Measurements from ENCODE around the gene ZSCAN30. TPM values are rescaled to one million over a fixed set of nuclear protein-coding genes. Genes with fewer than 3 reads are reported as not detected.
"Not testable (repeated sequence)": the region's sequence is repeated elsewhere in the genome, so short reads cannot be mapped to it uniquely, and the experiment has no call there.

ZSCAN30 gene
- total RNA-seq, 2 experiments from 2014 or later: 20.7 to 22.5 TPM

GRCh38 chr18:35236571-35237363 lies 53.3 kb downstream of the ZSCAN30 start:
- Mint-ChIP-seq H3K27ac (no peak overlapping the region), H3K4me1 (ENCODE audit: low read depth) (peaks cover 2% of the 10 kb centered on the region), H3K4me3 (no peak overlapping the region), H3K36me3 (ENCODE audit: low read depth) (no peaks in the 10 kb centered on the region), H3K27me3 (no peaks in the 10 kb centered on the region), H3K9me3 (no peaks in the 10 kb centered on the region)
- TF ChIP-seq CTCF (IDR thresholded peaks at IDR 0.05): no peak
- ChIA-PET POLR2A (interaction anchor here (0.6 kb wide), 1 partner anchor 699 kb away, joined by 3 read pairs; no protein-coding TSS in a partner anchor), CTCF (interaction anchor here (1.0 to 1.2 kb wide), 2 partner anchors 118 to 150 kb away, joined by 3 to 6 read pairs; no protein-coding TSS in a partner anchor)
- DNase-seq: no peak
- intact Hi-C loops (cut with micrococcal nuclease): loop anchor here (10.0 kb wide), 1 partner anchor 148 kb away; no protein-coding TSS in a partner anchor
- no peak for ATAC-seq

DNA sequence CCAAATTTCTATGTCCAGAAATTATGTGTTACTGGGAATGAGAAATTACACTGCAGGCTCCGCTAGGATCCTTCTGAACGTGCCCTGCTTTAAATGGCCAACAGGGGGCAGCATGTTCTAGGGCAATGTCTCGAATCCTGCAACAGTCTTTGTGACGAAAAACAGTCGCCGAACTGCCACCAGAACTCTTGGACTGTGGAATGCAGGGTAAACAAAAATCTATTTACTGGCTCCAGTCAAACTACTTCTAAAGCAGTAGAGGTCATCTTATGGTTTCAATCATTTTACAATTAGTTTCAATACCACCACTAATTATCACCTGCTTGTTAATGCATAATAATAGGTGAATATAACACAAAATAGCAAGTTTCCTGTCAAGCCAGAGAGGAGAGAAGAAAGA lies 59.0 kb downstream of the ZSCAN30 start:
- peak; percentile 87 for DNase-seq
- intact Hi-C loops (cut with micrococcal nuclease): loop anchor here (1.0 to 10.0 kb wide), 2 partner anchors 124 to 154 kb away; no protein-coding TSS in a partner anchor
- Mint-ChIP-seq H3K9me3 (no peaks in the 10 kb centered on the region), H3K27me3 (no peaks in the 10 kb centered on the region), H3K4me1 (ENCODE audit: low read depth) (peaks cover 3% of the 10 kb centered on the region), H3K27ac (no peak overlapping the region), H3K36me3 (ENCODE audit: low read depth) (no peaks in the 10 kb centered on the region), H3K4me3 (peak overlapping the region; percentile 63)
- peak; percentile 91 for ATAC-seq
- TF ChIP-seq CTCF (IDR thresholded peaks at IDR 0.05): peak; percentile 95
- ChIA-PET CTCF (interaction anchor here (0.7 to 4.7 kb wide), 30 partner anchors 9 to 281 kb away, joined by 3 to 41 read pairs (median 4); partner anchors contain the start of genes ZNF24 and ZNF397), POLR2A (interaction anchor here (1.4 kb wide), 1 partner anchor 94 kb away, joined by 3 read pairs; no protein-coding TSS in a partner anchor)

DNA sequence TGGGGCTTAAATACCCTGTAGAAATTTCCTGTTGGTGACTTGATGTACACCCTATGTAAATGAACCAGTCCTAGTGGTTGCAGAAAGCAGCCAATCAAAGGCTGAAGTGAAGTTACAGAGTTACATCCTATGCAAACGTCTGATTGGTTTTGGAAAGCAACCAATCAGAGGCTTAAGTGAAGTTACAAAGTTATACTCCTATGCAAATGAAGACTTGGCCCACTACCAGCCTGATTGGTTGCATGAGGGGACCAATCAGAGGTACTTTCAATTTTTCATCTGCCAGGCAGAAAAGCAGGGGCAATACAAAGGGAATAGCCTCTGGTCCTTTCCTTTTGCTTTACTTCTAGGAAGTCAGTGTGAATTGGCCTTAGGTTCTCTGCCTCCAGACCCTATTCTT lies 62.8 kb downstream of the ZSCAN30 start:
- DNase-seq: no peak
- TF ChIP-seq CTCF (IDR thresholded peaks at IDR 0.05): no peak
- Mint-ChIP-seq H3K4me3 (no peak overlapping the region), H3K27ac (no peak overlapping the region), H3K36me3 (ENCODE audit: low read depth) (no peaks in the 10 kb centered on the region), H3K9me3 (no peaks in the 10 kb centered on the region), H3K4me1 (ENCODE audit: low read depth) (peaks cover 3% of the 10 kb centered on the region), H3K27me3 (no peaks in the 10 kb centered on the region)
- ChIA-PET POLR2A (no interaction called here), CTCF (interaction anchor here (0.6 to 1.5 kb wide), 3 partner anchors 14 to 664 kb away, joined by 3 to 4 read pairs (median 3); no protein-coding TSS in a partner anchor)
- intact Hi-C loops (cut with micrococcal nuclease): no loop called here
- peak; percentile 54 for ATAC-seq

- Mint-ChIP-seq H3K36me3 (ENCODE audit: low read depth) (no peaks in the 10 kb centered on the region), H3K4me1 (ENCODE audit: low read depth) (no peaks in the 10 kb centered on the region), H3K4me3 (no peak overlapping the region), H3K9me3 (no peaks in the 10 kb centered on the region), H3K27ac (no peak overlapping the region), H3K27me3 (no peaks in the 10 kb centered on the region)
- ATAC-seq: no peak
- no peak for DNase-seq
- no peak for TF ChIP-seq CTCF (IDR thresholded peaks at IDR 0.05)
- ChIA-PET POLR2A (no interaction called here), CTCF (no interaction called here)
- intact Hi-C loops (cut with micrococcal nuclease): no loop called here
Observed at GRCh38 chr18:35223797-35224196, 66.2 kb downstream of the ZSCAN30 start.

DNA sequence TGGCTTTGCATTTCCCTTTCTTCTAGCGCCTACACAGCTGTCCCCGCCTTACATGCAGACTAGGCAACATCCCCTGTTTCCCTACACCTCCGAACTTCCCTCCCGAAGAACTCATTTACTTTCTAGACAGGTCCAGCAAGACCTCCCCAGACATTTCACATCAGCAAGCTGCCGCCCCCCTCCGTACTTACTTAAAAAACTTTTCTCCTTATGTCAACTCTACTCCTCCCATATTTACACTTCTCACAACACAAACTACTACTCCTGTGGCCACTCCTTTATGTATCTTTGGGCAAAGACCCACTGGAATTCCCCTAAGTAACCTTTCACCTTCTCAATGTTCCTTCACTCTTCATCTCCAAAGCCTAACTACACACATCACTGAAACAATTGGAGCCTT lies 69.6 kb downstream of the ZSCAN30 start:
- no peak for ATAC-seq
- TF ChIP-seq CTCF (IDR thresholded peaks at IDR 0.05): no peak
- no peak for DNase-seq
- ChIA-PET POLR2A (no interaction called here), CTCF (interaction anchor here (1.1 kb wide), 1 partner anchor 166 kb away, joined by 3 read pairs; no protein-coding TSS in a partner anchor)
- H3K4me3 Mint-ChIP-seq: no peak overlapping the region
- H3K9me3 Mint-ChIP-seq: no peaks in the 10 kb centered on the region
- H3K27me3 Mint-ChIP-seq: no peaks in the 10 kb centered on the region
- no peaks in the 10 kb centered on the region for H3K4me1 Mint-ChIP-seq (ENCODE audit: low read depth)
- H3K36me3 Mint-ChIP-seq (ENCODE audit: low read depth): no peaks in the 10 kb centered on the region
- intact Hi-C loops (cut with micrococcal nuclease): no loop called here
- H3K27ac Mint-ChIP-seq: no peak overlapping the region

GRCh38 chr18:35219331-35219730 lies 70.7 kb downstream of the ZSCAN30 start:
- ATAC-seq; H3K36me3 Mint-ChIP-seq (ENCODE audit: low read depth); H3K27me3 Mint-ChIP-seq; DNase-seq; H3K9me3 Mint-ChIP-seq; H3K4me3 Mint-ChIP-seq; H3K4me1 Mint-ChIP-seq (ENCODE audit: low read depth); CTCF ChIA-PET; intact Hi-C loops (cut with micrococcal nuclease); H3K27ac Mint-ChIP-seq; POLR2A ChIA-PET: not testable (repeated sequence)

- POLR2A ChIA-PET: not testable (repeated sequence)
Observed at GRCh38 chr18:35216611-35217010, 73.4 kb downstream of the ZSCAN30 start.

More at GRCh38 chr18:35216611-35217010, 73.4 kb downstream of the ZSCAN30 start:
- H3K4me1 Mint-ChIP-seq (ENCODE audit: low read depth); ATAC-seq; H3K9me3 Mint-ChIP-seq; DNase-seq; H3K27ac Mint-ChIP-seq; CTCF ChIA-PET; H3K36me3 Mint-ChIP-seq (ENCODE audit: low read depth); H3K27me3 Mint-ChIP-seq; intact Hi-C loops (cut with micrococcal nuclease); H3K4me3 Mint-ChIP-seq: not testable (repeated sequence)
